Parathyroid adenoma (tissue), 2 donors: ENCODE measurements around the gene C4orf50.

Source experiments
- H2AFZ ChIP-seq: fragments of 300-600 bp; sonication (generic); one replicate; pipeline ENCODE4 v1.7.0; 2017; ENCODE audit warnings: antibody characterized with exemption, mild to moderate bottlenecking
- H3K27ac ChIP-seq: fragments of 300-600 bp; sonication (generic); one replicate; pipeline ENCODE4 v1.7.0; 2017
- H3K27me3 ChIP-seq: fragments of 300-600 bp; sonication (generic); one replicate; pipeline ENCODE4 v1.7.0; 2017; ENCODE audit warnings: low read length; ENCODE audit not compliant: control insufficient read depth, insufficient read depth
- H3K36me3 ChIP-seq: fragments of 300-600 bp; sonication (generic); one replicate; pipeline ENCODE4 v1.7.0; 2017; ENCODE audit warnings: low read length; ENCODE audit not compliant: control insufficient read depth, insufficient read depth
- H3K4me1 ChIP-seq: fragments of 300-600 bp; sonication (generic); one replicate; pipeline ENCODE4 v1.7.0; 2017; ENCODE audit warnings: control low read depth
- H3K4me2 ChIP-seq: fragments of 300-600 bp; sonication (generic); one replicate; pipeline ENCODE4 v1.7.0; 2017; ENCODE audit warnings: low read length
- H3K4me3 ChIP-seq: fragments of 300-600 bp; sonication (generic); one replicate; pipeline ENCODE4 v1.7.0; 2017; ENCODE audit warnings: low read depth, low read length
- H3K79me2 ChIP-seq: fragments of 300-600 bp; sonication (generic); one replicate; pipeline ENCODE4 v1.7.0; 2017; ENCODE audit warnings: control low read depth
- H3K9ac ChIP-seq: fragments of 300-600 bp; sonication (generic); one replicate; pipeline ENCODE4 v1.7.0; 2017; ENCODE audit warnings: mild to moderate bottlenecking
- H3K9me3 ChIP-seq: fragments of 300-600 bp; sonication (generic); one replicate; pipeline ENCODE4 v1.7.0; 2017; ENCODE audit warnings: low read length; ENCODE audit not compliant: control insufficient read depth
- TF ChIP-seq, protein P1 (sequence below): fragments of 300-600 bp; sonication (generic); IDR thresholded peaks from one replicate; pipeline ENCODE4 v1.7.0; 2017; ENCODE audit warnings: antibody characterized with exemption, mild to moderate bottlenecking
- donor health status: primary hyperparathyroidism.

The C4orf50 gene

DNA sequence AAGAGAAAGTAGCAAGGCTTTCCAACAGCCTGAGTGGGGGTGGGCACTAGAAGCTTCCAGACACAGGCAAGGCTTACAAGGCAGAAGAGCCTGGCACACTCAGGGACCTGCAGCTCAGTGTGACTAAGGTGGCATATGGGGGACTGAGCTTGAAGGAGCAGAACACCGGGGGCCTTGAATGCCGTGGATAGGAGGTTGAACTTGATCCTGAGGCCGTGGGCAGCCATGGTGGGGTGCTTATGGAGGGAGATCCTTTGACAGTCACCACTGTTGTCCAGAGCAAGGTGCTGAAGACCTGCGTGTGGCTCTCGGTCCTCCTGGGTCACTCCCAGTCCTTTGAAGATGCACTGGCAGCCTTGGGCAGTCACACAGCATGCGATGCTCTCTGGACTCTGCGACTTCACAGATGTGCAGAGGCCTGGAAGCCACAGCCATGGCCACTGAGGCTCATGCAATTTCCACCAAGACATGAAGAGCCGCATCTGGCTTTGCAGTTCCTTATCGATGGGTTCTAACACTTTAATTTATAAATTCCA lies 18.3 kb downstream of the C4orf50 start:
- Histone ChIP-seq H3K4me2 (no peak overlapping the region), H3K4me3 (no peak overlapping the region), H3K9ac (no peak overlapping the region), H3K9me3 (no peaks in the 10 kb centered on the region), H3K27ac (no peak overlapping the region), H3K79me2 (no peaks in the 10 kb centered on the region), H3K36me3 (no peaks in the 10 kb centered on the region), H3K27me3 (no peaks in the 10 kb centered on the region), H2AFZ (no peak overlapping the region), H3K4me1 (no peaks in the 10 kb centered on the region)
- TF ChIP-seq, protein P1, sequence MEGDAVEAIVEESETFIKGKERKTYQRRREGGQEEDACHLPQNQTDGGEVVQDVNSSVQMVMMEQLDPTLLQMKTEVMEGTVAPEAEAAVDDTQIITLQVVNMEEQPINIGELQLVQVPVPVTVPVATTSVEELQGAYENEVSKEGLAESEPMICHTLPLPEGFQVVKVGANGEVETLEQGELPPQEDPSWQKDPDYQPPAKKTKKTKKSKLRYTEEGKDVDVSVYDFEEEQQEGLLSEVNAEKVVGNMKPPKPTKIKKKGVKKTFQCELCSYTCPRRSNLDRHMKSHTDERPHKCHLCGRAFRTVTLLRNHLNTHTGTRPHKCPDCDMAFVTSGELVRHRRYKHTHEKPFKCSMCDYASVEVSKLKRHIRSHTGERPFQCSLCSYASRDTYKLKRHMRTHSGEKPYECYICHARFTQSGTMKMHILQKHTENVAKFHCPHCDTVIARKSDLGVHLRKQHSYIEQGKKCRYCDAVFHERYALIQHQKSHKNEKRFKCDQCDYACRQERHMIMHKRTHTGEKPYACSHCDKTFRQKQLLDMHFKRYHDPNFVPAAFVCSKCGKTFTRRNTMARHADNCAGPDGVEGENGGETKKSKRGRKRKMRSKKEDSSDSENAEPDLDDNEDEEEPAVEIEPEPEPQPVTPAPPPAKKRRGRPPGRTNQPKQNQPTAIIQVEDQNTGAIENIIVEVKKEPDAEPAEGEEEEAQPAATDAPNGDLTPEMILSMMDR: no peak

DNA sequence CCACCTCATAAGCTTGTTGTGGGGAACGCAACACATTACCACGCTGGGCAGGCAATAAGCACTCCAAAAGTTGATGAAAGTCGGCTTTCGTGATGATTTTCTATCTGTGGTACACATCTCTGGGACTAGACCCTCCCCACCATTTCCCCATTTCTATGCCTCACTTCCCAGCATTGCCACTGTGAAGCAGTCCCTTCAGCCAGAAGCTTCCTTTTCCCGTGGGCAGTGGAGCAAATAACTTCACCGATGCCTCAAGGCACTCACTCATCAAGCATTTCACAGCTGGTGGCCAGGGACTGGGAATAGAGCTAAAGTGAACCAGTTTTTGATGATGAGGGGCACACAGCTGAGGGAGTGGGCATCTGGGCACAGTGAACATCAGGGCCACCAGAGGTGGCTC lies 18.9 kb downstream of the C4orf50 start:
- Histone ChIP-seq H3K9me3 (no peaks in the 10 kb centered on the region), H3K4me2 (no peak overlapping the region), H3K9ac (no peak overlapping the region), H3K27me3 (no peaks in the 10 kb centered on the region), H3K79me2 (no peaks in the 10 kb centered on the region), H3K27ac (no peak overlapping the region), H3K4me1 (no peaks in the 10 kb centered on the region), H3K4me3 (no peak overlapping the region), H3K36me3 (no peaks in the 10 kb centered on the region), H2AFZ (no peak overlapping the region)
- TF ChIP-seq, protein P1: no peak

DNA sequence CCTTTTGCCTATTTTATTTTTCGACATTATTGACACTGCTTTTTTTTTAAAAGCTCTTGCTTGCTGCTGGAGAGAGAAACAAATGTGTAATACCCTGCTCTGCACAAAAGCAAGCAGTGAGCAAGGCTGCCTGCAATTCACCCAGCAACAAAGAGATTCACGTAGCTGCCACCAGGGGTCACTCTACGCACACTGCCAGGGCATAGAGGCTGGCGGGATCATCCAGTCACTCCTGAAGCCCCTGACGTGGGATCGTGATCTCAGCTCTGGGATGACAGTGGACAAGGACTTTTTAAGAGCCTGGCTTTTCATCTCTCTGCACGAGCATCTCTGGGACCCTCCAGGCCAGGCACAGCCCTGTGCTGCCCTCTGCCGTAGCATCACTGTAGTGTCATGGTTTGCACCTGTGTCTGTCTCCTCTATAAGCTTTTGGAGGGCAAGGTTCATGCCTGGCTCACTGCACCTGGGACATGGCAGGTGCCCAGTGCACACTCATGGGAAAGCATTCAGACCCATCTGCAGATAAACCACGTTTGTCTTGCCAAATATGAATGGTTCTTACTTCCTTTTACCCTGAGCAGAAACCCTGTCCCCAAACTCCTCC lies 19.8 kb downstream of the C4orf50 start:
- no peak overlapping the region for H3K9ac ChIP-seq

DNA sequence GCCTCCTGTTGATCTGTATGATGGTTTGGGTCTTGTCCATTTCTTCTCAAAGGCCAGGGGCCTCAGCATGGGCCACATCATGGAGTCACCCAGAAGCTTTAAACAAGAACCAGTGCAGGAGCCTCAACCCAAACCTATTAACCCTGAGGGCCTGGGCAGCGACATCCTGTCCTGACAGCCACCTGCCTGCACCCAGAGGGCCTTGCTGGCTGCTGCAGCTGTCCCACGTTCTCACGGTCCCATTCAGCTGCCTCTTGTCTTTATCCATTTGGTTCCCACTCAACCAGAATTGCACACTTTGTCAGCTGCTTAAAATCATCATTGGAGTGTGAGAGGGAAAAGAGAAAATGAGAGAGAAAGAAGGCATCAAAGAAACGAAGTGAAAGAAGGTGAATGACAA lies 21.6 kb downstream of the C4orf50 start:
- H3K27me3 ChIP-seq: no peaks in the 10 kb centered on the region
- no peak overlapping the region for H3K4me3 ChIP-seq
- no peaks in the 10 kb centered on the region for H3K4me1 ChIP-seq
- no peaks in the 10 kb centered on the region for H3K79me2 ChIP-seq
- H2AFZ ChIP-seq: no peak overlapping the region
- no peaks in the 10 kb centered on the region for H3K36me3 ChIP-seq
- H3K4me2 ChIP-seq: no peak overlapping the region
- no peaks in the 10 kb centered on the region for H3K9me3 ChIP-seq
- TF ChIP-seq, protein P1: no peak
- no peak overlapping the region for H3K27ac ChIP-seq
- no peak overlapping the region for H3K9ac ChIP-seq

More for the DNA sequence above, 19.8 kb downstream of the C4orf50 start:
- no peak overlapping the region for H3K4me3 ChIP-seq
- H3K79me2 ChIP-seq: no peaks in the 10 kb centered on the region
- H2AFZ ChIP-seq: no peak overlapping the region
- no peaks in the 10 kb centered on the region for H3K4me1 ChIP-seq
- no peak overlapping the region for H3K4me2 ChIP-seq
- H3K27me3 ChIP-seq: no peaks in the 10 kb centered on the region
- H3K9me3 ChIP-seq: no peaks in the 10 kb centered on the region
- no peaks in the 10 kb centered on the region for H3K36me3 ChIP-seq
- TF ChIP-seq, protein P1: peak; percentile 71
- no peak overlapping the region for H3K27ac ChIP-seq
